Type B pancreatic cell (in vitro differentiated cells): ENCODE measurements around the gene SULT6B1. TPM values are rescaled to one million over a fixed set of nuclear protein-coding genes. Genes with fewer than 3 reads are reported as not detected.
"Not testable (repeated sequence)": the region's sequence is repeated elsewhere in the genome, so short reads cannot be mapped to it uniquely, and the experiment has no call there.

Source experiments
- DNase-seq: peaks from one replicate; pipeline ENCODE4 v3.0.0; 2021; ENCODE audit warnings: mixed read lengths; ENCODE audit not compliant: unreplicated experiment; ENCODE audit errors: extremely low spot score
- H3K27ac Mint-ChIP-seq: 2 replicates; pipeline ENCODE4 v1.8.0; 2021; ENCODE audit warnings: mild to moderate bottlenecking, mixed read lengths
- H3K27me3 Mint-ChIP-seq: 2 replicates; pipeline ENCODE4 v1.8.0; 2021; ENCODE audit warnings: mixed read lengths
- H3K36me3 Mint-ChIP-seq: 2 replicates; pipeline ENCODE4 v1.8.0; 2021; ENCODE audit warnings: mixed read lengths
- H3K4me1 Mint-ChIP-seq: one replicate; pipeline ENCODE4 v1.8.0; 2021; ENCODE audit warnings: mixed read lengths; ENCODE audit not compliant: unreplicated experiment
- H3K4me3 Mint-ChIP-seq: 2 replicates; pipeline ENCODE4 v1.8.0; 2021; ENCODE audit warnings: mild to moderate bottlenecking, mixed read lengths
- H3K9me3 Mint-ChIP-seq: 2 replicates; pipeline ENCODE4 v1.8.0; 2021; ENCODE audit warnings: mixed read lengths
- total RNA-seq: library from RNA; stranded (reverse); gene quantifications from 2 replicates; pipeline ENCODE4 v1.2.1, GENCODE V29; 2021; ENCODE audit warnings: low replicate concordance
- TF ChIP-seq, protein P1 (sequence below): fragments of 200-600 bp; sonication (generic); conservative IDR thresholded peaks from 2 replicates; pipeline ENCODE4 v1.5.0; 2021; ENCODE audit warnings: antibody characterized with exemption, mild to moderate bottlenecking

SULT6B1 gene
- total RNA-seq, 1 donor from 2014 or later, result not detected

DNA sequence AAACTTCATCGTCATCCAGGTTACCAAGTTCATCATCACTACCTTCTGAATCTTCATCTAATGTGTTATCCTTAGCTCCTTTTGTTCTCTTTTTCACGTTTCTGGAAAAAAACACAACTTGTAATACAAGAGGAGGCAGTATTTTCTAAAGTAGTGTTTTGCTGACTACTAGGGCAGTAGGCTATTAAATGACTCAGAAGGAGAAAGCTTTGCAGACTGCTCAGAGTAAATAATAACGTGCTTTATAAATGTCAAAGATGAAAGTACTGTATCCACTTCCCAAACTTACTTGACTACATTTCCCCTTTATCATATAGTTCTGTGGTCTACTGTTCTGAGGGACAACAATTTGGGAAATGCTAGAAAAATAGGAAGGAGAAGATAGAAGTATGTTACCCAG, 23.5 kb upstream of the SULT6B1 start:
- H3K36me3 Mint-ChIP-seq, result peaks cover 67% of the 10 kb centered on the region
- H3K4me3 Mint-ChIP-seq, result no peak overlapping the region
- no peaks in the 10 kb centered on the region for H3K27me3 Mint-ChIP-seq
- H3K4me1 Mint-ChIP-seq, result no peaks in the 10 kb centered on the region
- no peak overlapping the region for H3K27ac Mint-ChIP-seq
- DNase-seq, result no peak
- TF ChIP-seq, protein P1, sequence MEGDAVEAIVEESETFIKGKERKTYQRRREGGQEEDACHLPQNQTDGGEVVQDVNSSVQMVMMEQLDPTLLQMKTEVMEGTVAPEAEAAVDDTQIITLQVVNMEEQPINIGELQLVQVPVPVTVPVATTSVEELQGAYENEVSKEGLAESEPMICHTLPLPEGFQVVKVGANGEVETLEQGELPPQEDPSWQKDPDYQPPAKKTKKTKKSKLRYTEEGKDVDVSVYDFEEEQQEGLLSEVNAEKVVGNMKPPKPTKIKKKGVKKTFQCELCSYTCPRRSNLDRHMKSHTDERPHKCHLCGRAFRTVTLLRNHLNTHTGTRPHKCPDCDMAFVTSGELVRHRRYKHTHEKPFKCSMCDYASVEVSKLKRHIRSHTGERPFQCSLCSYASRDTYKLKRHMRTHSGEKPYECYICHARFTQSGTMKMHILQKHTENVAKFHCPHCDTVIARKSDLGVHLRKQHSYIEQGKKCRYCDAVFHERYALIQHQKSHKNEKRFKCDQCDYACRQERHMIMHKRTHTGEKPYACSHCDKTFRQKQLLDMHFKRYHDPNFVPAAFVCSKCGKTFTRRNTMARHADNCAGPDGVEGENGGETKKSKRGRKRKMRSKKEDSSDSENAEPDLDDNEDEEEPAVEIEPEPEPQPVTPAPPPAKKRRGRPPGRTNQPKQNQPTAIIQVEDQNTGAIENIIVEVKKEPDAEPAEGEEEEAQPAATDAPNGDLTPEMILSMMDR, result no peak
- H3K9me3 Mint-ChIP-seq, result peaks cover 4% of the 10 kb centered on the region

- Mint-ChIP-seq H3K9me3 (peaks cover 4% of the 10 kb centered on the region), H3K27ac (no peak overlapping the region), H3K4me3 (no peak overlapping the region), H3K4me1 (no peaks in the 10 kb centered on the region), H3K27me3 (no peaks in the 10 kb centered on the region), H3K36me3 (peaks cover 67% of the 10 kb centered on the region)
- TF ChIP-seq, protein P1, result no peak
- no peak for DNase-seq
Measured at GRCh38 chr2:37211212-37211611, 22.7 kb upstream of the SULT6B1 start.

GRCh38 chr2:37206760-37207159, 18.3 kb upstream of the SULT6B1 start:
- H3K27me3 Mint-ChIP-seq, DNase-seq, H3K4me1 Mint-ChIP-seq, H3K27ac Mint-ChIP-seq, H3K9me3 Mint-ChIP-seq, H3K4me3 Mint-ChIP-seq: not testable (repeated sequence)
- peaks cover 84% of the 10 kb centered on the region for H3K36me3 Mint-ChIP-seq

DNA sequence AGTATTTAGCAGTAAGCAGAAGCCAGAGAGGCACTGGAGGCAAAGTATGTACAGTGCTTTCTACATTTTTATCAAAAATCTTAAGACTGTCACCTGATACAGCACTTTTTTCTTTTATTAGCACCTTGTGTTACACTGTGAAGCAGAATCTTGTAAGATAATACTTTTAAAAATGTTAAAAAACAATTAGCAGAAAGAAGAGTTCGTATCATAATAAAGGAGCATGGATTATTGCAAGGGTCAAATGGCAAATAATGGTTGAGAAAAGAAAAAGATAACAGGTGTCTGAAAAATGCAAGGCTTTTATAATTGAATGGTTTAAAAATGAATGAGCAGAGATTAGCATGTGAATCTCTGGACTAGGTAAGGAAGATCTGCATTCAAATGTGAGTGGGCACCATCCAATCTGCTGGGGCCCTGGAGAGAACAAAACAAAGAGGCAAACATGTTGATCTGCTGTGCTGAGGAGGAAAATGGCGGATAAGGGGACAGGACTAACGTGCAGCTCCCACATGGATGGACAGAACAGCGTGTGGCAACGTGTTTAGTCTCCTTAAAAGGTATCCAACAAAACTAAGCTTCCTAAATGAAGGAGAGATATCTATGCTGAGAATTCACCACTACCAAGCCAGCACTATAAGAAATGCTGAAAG, 17.3 kb upstream of the SULT6B1 start:
- no peak overlapping the region for H3K27ac Mint-ChIP-seq
- H3K9me3 Mint-ChIP-seq, result peaks cover 4% of the 10 kb centered on the region
- no peak for DNase-seq
- TF ChIP-seq, protein P1, result no peak
- no peaks in the 10 kb centered on the region for H3K27me3 Mint-ChIP-seq
- peaks cover 76% of the 10 kb centered on the region for H3K36me3 Mint-ChIP-seq
- H3K4me3 Mint-ChIP-seq, result no peak overlapping the region
- no peaks in the 10 kb centered on the region for H3K4me1 Mint-ChIP-seq

- H3K27me3 Mint-ChIP-seq, H3K4me1 Mint-ChIP-seq, H3K9me3 Mint-ChIP-seq, DNase-seq, H3K4me3 Mint-ChIP-seq, H3K27ac Mint-ChIP-seq: not testable (repeated sequence)
- peaks cover 69% of the 10 kb centered on the region for H3K36me3 Mint-ChIP-seq
Measured at GRCh38 chr2:37205071-37205661, 16.7 kb upstream of the SULT6B1 start.

DNA sequence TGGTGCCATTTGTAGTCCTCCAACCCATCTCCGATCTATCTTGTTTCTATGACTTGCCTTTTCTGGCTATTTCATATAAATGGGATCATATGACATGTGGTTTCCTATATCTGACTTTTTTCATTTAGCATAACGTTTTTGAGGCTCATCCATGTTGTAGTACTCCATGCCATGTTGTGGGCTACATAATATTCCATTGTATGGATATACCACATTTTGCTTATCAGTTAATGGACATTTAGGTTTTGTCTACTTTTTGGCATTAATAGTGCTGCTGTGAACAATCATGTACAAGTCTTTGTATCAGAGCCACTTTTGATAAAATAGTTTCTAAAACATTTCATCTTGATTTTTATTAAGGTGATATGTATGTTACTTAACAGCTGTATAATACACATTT, 15.2 kb upstream of the SULT6B1 start:
- no peak overlapping the region for H3K4me3 Mint-ChIP-seq
- H3K27ac Mint-ChIP-seq, result no peak overlapping the region
- H3K4me1 Mint-ChIP-seq, result no peaks in the 10 kb centered on the region
- peaks cover 4% of the 10 kb centered on the region for H3K9me3 Mint-ChIP-seq
- no peaks in the 10 kb centered on the region for H3K27me3 Mint-ChIP-seq
- peaks cover 55% of the 10 kb centered on the region for H3K36me3 Mint-ChIP-seq
- DNase-seq, result no peak
- TF ChIP-seq, protein P1, result no peak
